22Rv1 (cell line): Measurements from ENCODE around the gene KCNG4.

ENCODE experiments used
- ZFX ChIP-seq: fragments of 450-650 bp; IDR thresholded peaks from 2 replicates; pipeline ENCODE4 v1.6.1; 2017; ENCODE audit warnings: antibody characterized with exemption, borderline replicate concordance
- TF ChIP-seq, protein P1 (sequence below): fragments of 450-650 bp; IDR thresholded peaks from 2 replicates; pipeline ENCODE4 v1.5.1; 2017; ENCODE audit warnings: mild to moderate bottlenecking

DNA sequence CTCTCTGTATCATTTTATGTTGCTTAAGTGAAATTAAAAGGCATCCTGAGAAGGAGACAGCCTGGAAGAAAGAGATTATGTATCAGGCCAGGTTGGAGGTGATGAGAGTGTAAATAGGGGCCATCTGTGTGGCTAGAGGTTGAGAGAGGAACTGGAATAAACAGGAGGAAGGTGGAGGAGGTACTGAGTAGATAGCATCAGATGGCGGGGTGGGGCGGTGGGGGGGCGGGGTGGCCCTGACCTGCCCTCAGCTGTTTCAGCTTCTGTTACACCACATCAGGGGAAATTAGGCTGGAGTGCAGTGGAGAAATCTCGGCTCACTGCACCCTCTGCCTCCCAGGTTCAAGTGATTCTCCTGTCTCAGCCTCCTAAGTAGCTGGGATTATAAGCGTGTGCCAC lies 6.9 kb upstream of the KCNG4 start:
- TF ChIP-seq, protein P1, sequence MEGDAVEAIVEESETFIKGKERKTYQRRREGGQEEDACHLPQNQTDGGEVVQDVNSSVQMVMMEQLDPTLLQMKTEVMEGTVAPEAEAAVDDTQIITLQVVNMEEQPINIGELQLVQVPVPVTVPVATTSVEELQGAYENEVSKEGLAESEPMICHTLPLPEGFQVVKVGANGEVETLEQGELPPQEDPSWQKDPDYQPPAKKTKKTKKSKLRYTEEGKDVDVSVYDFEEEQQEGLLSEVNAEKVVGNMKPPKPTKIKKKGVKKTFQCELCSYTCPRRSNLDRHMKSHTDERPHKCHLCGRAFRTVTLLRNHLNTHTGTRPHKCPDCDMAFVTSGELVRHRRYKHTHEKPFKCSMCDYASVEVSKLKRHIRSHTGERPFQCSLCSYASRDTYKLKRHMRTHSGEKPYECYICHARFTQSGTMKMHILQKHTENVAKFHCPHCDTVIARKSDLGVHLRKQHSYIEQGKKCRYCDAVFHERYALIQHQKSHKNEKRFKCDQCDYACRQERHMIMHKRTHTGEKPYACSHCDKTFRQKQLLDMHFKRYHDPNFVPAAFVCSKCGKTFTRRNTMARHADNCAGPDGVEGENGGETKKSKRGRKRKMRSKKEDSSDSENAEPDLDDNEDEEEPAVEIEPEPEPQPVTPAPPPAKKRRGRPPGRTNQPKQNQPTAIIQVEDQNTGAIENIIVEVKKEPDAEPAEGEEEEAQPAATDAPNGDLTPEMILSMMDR = no peak
- no peak for TF ChIP-seq ZFX
